GM12892 (cell line): Measurements from ENCODE around the gene LIPA.

Experiments used
- POLR2AphosphoS5 ChIP-seq: IDR thresholded peaks from 2 replicates; pipeline ENCODE4 v1.6.1; 2011; ENCODE audit warnings: low read depth, low read length, control low read depth
- TAF1 ChIP-seq: IDR thresholded peaks from 2 replicates; pipeline ENCODE4 v1.6.1; 2011; ENCODE audit warnings: low read depth, mild to moderate bottlenecking, control low read depth, low read length, borderline replicate concordance

DNA sequence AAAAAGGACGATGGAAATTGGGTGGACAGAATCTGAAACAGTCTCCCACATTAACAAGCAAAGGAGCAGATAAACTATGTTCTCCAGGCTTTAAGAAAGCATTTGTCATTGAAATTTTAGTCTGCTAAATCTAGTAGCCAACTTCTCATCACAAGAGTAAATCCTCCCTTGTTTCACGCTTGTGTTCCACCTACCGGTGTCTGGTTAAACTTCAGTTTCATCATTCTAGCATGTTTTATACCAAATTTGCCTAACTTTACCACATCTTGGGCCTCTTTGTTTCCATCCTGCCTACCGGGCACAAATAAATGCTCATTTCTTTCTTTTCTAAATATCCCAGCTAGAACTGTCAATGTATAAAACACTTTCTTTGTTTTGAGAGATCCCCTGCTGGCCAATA lies 5.8 kb downstream of the LIPA start:
- no peak for TF ChIP-seq POLR2AphosphoS5
- TF ChIP-seq TAF1, result no peak
